Colon (tissue), 2 donors: ENCODE results near the gene GNPTG.
"Not testable (repeated sequence)": the region's sequence is repeated elsewhere in the genome, so short reads cannot be mapped to it uniquely, and the experiment has no call there.

ENCODE experiments used
- FAIRE-seq: peaks from 2 replicates; lab custom pipeline; 2012; peaks lifted over from hg19 to GRCh38; lab: Jason Lieb, UNC
- donor health status: control.
- donor health status: control.

The GNPTG gene

DNA sequence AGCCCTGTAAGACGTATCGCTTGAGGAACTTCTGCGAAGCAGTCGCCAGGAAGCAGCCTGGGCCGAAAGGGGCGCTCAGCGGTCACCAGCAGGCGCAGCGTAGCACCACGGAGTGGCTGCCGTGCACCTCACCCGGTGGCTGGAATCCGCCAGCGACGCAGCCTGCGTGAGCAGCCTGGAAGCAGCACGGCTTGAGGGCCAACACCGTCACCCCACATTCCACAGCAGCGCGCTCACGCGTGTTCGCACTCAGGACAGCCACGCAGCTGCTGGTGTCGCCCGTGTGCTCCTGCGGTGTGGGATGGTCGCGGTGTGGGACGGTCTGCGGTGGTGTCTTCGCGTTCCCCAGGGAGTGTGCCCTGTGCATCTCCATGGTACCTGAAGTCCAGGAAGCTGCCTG, 32.7 kb upstream of the GNPTG start:
- no peak for FAIRE-seq

GRCh38 chr16:1320097-1320496, 31.6 kb upstream of the GNPTG start:
- no peak for FAIRE-seq

DNA sequence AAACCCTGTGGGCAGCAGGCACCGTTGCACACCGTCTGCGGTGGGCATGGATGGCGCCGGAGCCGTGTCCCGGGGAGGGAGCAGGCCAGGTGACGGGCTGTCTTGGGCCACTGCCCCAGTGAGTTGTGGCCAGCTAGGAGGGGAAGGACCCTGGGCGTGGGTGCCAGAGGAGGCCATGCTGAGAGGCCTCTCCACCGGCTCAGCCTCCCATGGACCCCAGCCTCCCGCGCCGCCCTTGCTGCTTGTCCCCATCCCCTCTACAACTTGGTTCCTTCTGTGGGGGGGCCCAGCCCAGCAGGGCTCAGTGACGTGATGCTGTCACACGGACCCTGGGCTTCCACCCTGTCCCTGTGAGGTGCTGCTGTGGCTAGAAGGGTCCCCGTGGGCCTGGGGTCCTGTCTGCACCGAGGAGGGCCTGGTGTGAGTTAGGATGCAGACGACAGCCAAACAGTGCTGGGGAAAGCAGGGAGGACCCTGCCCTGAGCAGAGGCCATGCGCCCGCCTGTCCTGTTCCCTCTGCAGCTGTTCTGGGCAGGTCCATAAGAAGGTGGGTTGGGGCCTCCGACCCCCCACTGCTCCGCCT, 31.0 kb upstream of the GNPTG start:
- no peak for FAIRE-seq

- no peak for FAIRE-seq
Measured at GRCh38 chr16:1322407-1322806, 29.3 kb upstream of the GNPTG start.

DNA sequence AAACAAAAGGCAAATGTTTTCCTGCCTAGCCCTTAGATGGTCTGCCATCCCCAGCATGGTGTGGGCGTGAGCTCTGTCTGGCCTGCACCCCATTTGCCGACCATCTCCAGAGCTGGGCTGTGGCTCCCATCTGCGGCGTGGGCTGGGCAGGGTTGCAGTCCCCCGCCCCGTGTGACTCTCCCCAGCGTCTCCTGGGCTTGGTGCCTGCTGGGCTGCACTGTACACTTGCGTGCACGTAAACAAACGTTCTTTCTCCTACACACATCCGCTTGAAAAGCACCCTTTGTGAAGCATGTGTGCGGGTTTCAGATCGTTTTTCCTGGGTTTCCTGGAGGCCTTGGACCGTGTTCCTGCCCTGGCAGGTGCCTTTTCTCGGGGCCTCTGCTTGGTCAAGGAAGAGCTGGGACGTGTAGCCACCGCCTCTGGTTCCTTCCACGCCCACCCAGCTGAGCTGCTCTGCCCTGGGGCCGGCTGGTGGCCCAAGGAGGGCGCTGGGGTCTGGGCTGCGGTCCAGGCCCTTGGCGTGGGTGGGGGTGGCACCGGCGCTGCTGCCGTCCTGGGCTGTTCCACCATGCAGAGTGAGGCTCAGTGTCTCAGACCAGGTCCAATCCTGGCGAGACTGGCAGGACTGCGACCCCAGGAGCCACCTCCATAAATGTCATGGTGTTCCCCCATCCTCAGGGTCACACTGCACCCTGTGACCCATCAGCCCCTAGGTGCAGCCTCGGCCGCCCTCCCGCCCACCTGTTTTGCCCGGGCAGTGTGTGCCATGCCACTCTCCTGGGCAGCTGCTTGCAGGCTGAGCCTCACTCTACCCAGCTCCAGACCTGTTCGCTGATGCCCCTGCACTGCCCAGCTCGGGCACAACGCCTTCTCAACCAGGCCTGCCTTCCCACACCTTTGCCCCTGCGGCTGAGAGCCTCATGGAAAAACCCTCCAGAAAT, 28.2 kb upstream of the GNPTG start:
- no peak for FAIRE-seq

GRCh38 chr16:1324286-1324826, 27.4 kb upstream of the GNPTG start:
- FAIRE-seq: no peak

GRCh38 chr16:1325261-1325660, 26.5 kb upstream of the GNPTG start:
- FAIRE-seq: no peak

DNA sequence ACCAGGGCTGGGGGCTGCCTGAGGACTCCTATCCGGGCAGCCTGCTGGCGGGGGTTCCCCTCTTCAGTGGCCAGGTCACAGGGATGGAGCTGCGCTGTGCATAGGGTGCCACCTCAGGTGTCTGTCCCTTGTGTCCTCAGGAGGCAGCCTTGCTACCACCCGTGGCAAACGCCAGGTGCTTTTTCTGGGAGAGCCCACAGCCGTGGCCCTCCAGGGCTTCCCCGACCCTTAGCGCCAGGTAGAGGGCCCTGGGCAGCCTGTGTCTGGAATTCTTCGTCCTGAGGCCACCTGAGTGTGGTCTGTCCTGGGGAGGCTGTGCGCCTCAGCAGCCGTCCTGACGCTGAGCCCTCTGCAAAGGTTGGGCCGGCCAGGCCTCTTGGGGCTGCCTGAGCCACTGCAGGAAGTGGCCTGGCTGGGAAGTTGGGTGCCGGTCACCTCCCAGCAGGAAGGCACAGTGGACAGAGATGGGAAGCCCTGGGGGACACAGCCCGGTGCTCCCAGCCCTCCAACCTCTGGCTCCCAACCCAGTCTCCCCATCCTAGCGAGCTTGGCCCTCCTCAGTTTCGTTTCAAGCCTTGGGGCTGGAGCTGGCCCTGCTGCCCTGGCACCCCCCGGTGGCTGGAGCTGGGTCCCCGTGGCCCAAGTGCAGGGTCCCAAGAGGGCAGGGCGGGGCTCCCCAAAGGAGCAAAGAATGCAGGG, 25.9 kb upstream of the GNPTG start:
- FAIRE-seq: no peak

- no peak for FAIRE-seq
Measured at GRCh38 chr16:1326391-1326790, 25.3 kb upstream of the GNPTG start.

- FAIRE-seq: no peak
Measured at GRCh38 chr16:1326946-1327618, 24.6 kb upstream of the GNPTG start.

- no peak for FAIRE-seq
Measured at GRCh38 chr16:1327619-1327947, 24.1 kb upstream of the GNPTG start.

- not testable (repeated sequence) for FAIRE-seq
Measured at GRCh38 chr16:1328136-1328535, 23.6 kb upstream of the GNPTG start.

- not testable (repeated sequence) for FAIRE-seq
Measured at GRCh38 chr16:1328961-1329360, 22.8 kb upstream of the GNPTG start.

- no peak for FAIRE-seq
Measured at GRCh38 chr16:1330260-1330914, 21.3 kb upstream of the GNPTG start.

DNA sequence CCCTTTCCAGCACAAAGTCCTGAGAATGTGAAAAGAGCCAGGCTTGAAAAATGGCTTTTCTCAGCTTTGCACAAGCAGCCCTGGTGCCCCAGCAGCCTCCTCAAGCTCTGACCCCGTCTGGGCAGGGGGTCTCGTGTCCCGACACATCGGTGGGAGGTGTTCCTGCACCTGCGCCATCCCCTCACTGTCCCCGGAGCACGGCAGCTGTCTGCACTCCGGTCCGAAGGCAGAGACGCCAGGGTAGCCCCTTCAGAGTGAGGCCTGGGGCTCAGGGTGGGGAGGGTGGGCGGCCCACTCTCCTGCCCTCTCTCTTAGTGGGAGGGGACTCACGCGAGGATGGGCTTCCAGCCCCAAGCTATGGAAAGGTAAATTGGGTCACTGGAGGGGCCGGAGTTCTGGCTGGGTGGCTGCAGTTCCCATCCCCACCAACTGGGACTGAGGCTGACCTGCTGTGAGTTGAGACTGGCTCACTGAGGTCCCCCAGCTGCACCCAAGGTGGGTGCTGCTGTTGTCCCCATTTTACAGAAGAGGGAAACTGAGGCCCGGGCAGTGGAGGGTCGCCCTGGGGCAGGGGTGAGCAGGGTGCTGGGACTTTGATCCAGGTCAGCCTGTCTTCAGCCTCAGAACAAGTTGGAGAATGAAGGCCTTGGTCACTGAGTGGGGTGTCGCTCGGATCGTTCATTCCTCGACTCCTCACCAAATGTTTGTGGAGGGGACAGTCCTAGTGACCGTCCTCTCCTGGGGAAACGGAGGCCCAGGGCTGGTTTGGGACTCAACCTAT, 20.6 kb upstream of the GNPTG start:
- no peak for FAIRE-seq

GRCh38 chr16:1331712-1332617, 19.8 kb upstream of the GNPTG start:
- FAIRE-seq: no peak

DNA sequence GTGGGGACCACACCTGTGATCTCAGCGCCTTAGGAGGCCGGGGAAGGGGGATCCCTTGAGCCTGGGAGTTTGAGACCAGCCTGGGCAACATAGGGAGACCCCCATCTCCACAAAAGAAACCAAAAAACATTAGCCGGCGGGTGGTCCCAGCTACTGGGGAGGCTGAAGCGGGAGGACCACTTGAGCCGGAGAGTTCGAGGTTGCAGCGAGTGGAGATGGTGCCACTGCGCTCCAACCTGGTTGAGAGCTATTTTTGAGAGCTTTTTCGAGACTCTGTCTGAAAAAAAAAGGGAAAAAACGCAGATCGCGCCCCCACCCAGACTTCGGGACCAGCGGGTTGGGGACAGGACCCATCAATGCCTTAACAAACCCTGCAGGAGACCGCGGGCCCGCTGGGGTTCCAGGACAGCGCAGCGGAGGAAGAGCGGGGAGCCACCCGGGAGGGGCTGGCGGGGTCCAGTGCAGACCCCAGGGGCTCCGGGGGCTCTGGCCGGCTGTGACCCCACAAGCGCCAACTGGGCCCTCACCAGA, 19.0 kb upstream of the GNPTG start:
- no peak for FAIRE-seq

DNA sequence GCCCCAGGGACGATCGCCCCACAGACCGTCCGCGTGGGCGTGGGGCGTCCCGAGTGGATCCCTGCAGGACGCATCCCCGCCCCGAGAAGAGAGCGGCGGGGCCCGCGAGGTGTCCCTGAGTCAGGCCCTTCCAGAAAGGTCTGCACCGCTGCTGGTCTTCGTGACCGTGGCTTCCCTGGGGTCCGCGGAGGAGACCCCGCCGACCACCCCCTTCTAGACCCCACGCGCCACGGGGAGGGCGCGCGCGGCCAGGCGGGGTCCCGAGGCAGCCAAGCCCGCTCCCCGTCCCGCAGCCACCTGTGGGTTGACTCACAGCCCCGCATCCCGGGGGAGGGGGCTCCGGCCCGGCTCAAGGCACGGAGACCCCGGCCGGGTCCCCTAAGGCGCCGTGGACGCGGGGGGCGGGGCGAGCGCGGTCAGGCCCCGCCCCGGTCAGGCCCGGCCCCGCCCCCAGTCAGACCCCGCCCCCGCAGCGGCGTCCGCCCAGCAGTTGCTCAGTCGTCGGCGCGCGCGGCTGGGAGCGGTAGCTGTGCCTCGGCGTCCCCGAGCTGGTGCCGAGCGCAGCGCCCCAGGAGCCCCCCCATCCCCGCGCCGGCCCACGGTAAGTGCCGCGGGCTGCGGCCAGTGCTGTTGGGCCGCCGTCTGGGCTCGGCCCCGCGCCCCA, 18.4 kb upstream of the GNPTG start, which contains the start of gene BAIAP3:
TSS of gene BAIAP3 (plus strand) at position 497 of the 664 bp plus-strand sequence. CDS start 4,905 bp downstream, outside the sequence.
- FAIRE-seq: no peak
